HG02759 (cell line): ENCODE results near the gene VAT1L.

Source experiments
- ATAC-seq: cut with Tn5 transposase; IDR thresholded peaks from one replicate; pipeline ENCODE4 v1.9.1; 2021; ENCODE audit warnings: mild to moderate bottlenecking, moderate library complexity; ENCODE audit not compliant: unreplicated experiment

The VAT1L gene

GRCh38 chr16:77833921-77834634 lies 45.7 kb downstream of the VAT1L start:
- no peak for ATAC-seq

GRCh38 chr16:77834635-77835540 lies 46.5 kb downstream of the VAT1L start:
- no peak for ATAC-seq

GRCh38 chr16:77836801-77837200 lies 48.4 kb downstream of the VAT1L start:
- no peak for ATAC-seq

- ATAC-seq: no peak
Measured at GRCh38 chr16:77838597-77839255, 50.4 kb downstream of the VAT1L start.

GRCh38 chr16:77840093-77840492 lies 51.7 kb downstream of the VAT1L start:
- no peak for ATAC-seq

- no peak for ATAC-seq
Measured at GRCh38 chr16:77840673-77841501, 52.5 kb downstream of the VAT1L start.

- ATAC-seq: no peak
Measured at GRCh38 chr16:77841502-77841763, 53.1 kb downstream of the VAT1L start.

GRCh38 chr16:77842468-77842867 lies 54.1 kb downstream of the VAT1L start:
- no peak for ATAC-seq

- no peak for ATAC-seq
Measured at GRCh38 chr16:77843405-77843804, 55.0 kb downstream of the VAT1L start.

GRCh38 chr16:77844801-77845200 lies 56.4 kb downstream of the VAT1L start:
- ATAC-seq: no peak

GRCh38 chr16:77849646-77850258 lies 61.4 kb downstream of the VAT1L start:
- no peak for ATAC-seq

GRCh38 chr16:77850636-77851333 lies 62.4 kb downstream of the VAT1L start:
- ATAC-seq: no peak

GRCh38 chr16:77853161-77853560 lies 64.8 kb downstream of the VAT1L start:
- no peak for ATAC-seq

GRCh38 chr16:77856438-77857160 lies 68.2 kb downstream of the VAT1L start:
- ATAC-seq: no peak

GRCh38 chr16:77858060-77858459 lies 69.7 kb downstream of the VAT1L start:
- ATAC-seq: no peak

- no peak for ATAC-seq
Measured at GRCh38 chr16:77859493-77860232, 71.3 kb downstream of the VAT1L start.

- ATAC-seq: no peak
Measured at GRCh38 chr16:77860953-77861352, 72.6 kb downstream of the VAT1L start.

- ATAC-seq: no peak
Measured at GRCh38 chr16:77863250-77863649, 74.9 kb downstream of the VAT1L start.

GRCh38 chr16:77866752-77867151 lies 78.4 kb downstream of the VAT1L start:
- ATAC-seq: no peak
